GM12878 (cell line): ENCODE results near the gene PSPC1. TPM values are rescaled to one million over a fixed set of nuclear protein-coding genes. Genes with fewer than 3 reads are reported as not detected.

Experiments used
- ATAC-seq: fragments of 200-7000 bp; cut with Tn5 transposase; 3 replicates; pipeline ENCODE4 v1.9.1; 2020; ENCODE audit warnings: mild to moderate bottlenecking, moderate library complexity
- BruUV-seq: library from RNA; stranded (reverse); fragments of 400-500 nt; replicated peaks from 2 replicates; lab custom pipeline; 2021; lab: Mats Ljungman, UMichigan
- CTCF ChIA-PET: fragments of 300-600 bp; sonication (Branson Sonifier 250); formaldehyde crosslinking; extraction: SDS; loops from one replicate; lab custom pipeline; 2021; ENCODE audit warnings: inconsistent platforms; lab: Yijun Ruan, JAX
- POLR2A ChIA-PET: fragments of 350-600 bp; formaldehyde crosslinking; extraction: SDS; loops from one replicate; lab custom pipeline; 2021; ENCODE audit warnings: inconsistent platforms; lab: Charles Lee
- RAD21 ChIA-PET: fragments of 300-600 bp; sonication (Branson Sonifier 250); formaldehyde crosslinking; loops from one replicate; lab custom pipeline; 2023; ENCODE audit warnings: antibody characterized with exemption; ENCODE audit not compliant: unreplicated experiment; lab: Charles Lee
- SMC1A ChIA-PET: fragments of 300-600 bp; sonication (Branson Sonifier 250); formaldehyde crosslinking; loops from one replicate; lab custom pipeline; 2023; ENCODE audit not compliant: unreplicated experiment, uncharacterized antibody; lab: Charles Lee
- DNase-seq: peaks from one replicate; pipeline ENCODE4 v3.0.0-alpha.2; 2011; ENCODE audit warnings: low read depth, low spot score
- FAIRE-seq: peaks from 3 replicates; lab custom pipeline; 2011; peaks lifted over from hg19 to GRCh38; lab: Jason Lieb, UNC
- H2AFZ ChIP-seq: 2 replicates; pipeline ENCODE4 v1.6.0; 2011; ENCODE audit warnings: low read depth, low read length, control low read depth; ENCODE audit not compliant: control insufficient read depth
- H3K27ac ChIP-seq: 2 replicates; pipeline ENCODE4 v1.5.1; 2011; ENCODE audit warnings: control low read depth; ENCODE audit not compliant: control insufficient read depth, insufficient read depth
- H3K27me3 ChIP-seq, 2 experiments: replicated peaks in 1 of 2; 2 replicates each; pipeline versions ENCODE4 v1.6.0 to v1.6.1; 2011; ENCODE audit warnings: low read length in 1 of 2; ENCODE audit not compliant: control insufficient read depth in 2 of 2, insufficient read depth in 2 of 2
- H3K36me3 ChIP-seq, 2 experiments: 2 replicates each; pipeline ENCODE4 v1.5.1; 2011; ENCODE audit warnings: low read length in 1 of 2; ENCODE audit not compliant: control insufficient read depth in 2 of 2, insufficient read depth in 2 of 2
- H3K4me1 ChIP-seq: 2 replicates; pipeline ENCODE4 v1.6.1; 2011; ENCODE audit warnings: mild to moderate bottlenecking, low read length, moderate library complexity, mixed read lengths; ENCODE audit not compliant: control insufficient read depth, insufficient read depth
- H3K4me2 ChIP-seq: 2 replicates; pipeline ENCODE4 v1.6.0; 2011; ENCODE audit warnings: control low read depth; ENCODE audit not compliant: control insufficient read depth, insufficient read depth
- H3K4me3 ChIP-seq: fragments of 200-600 bp; sonication (generic); 2 replicates; pipeline ENCODE4 v1.5.1; 2016
- H3K79me2 ChIP-seq: 2 replicates; pipeline ENCODE4 v1.6.0; 2011; ENCODE audit warnings: low read length; ENCODE audit not compliant: control insufficient read depth, insufficient read depth
- H3K9ac ChIP-seq: 2 replicates; pipeline ENCODE4 v1.8.0; 2011; ENCODE audit warnings: low read length, control low read depth, mixed read lengths; ENCODE audit not compliant: control insufficient read depth, insufficient read depth
- H3K9me3 ChIP-seq: replicated peaks from 3 replicates; pipeline ENCODE4 v1.5.1; 2011; ENCODE audit warnings: mild to moderate bottlenecking, low read length; ENCODE audit not compliant: control insufficient read depth, insufficient read depth
- H4K20me1 ChIP-seq: 2 replicates; pipeline ENCODE4 v1.6.0; 2011; ENCODE audit not compliant: control insufficient read depth, insufficient read depth
- CHD1 ChIP-seq: IDR thresholded peaks from 2 replicates; pipeline ENCODE4 v1.6.1; 2012; ENCODE audit warnings: low read depth, low read length, improper control_type of control experiment
- KLF5 ChIP-seq: fragments of 450-650 bp; IDR thresholded peaks from 2 replicates; pipeline ENCODE4 v1.6.1; 2014; ENCODE audit warnings: mild to moderate bottlenecking; ENCODE audit not compliant: partially characterized antibody
- SREBF1 ChIP-seq: IDR thresholded peaks from 2 replicates; pipeline ENCODE4 v1.6.1; 2012; ENCODE audit warnings: mild to moderate bottlenecking, low read length
- WGBS: methylation state at CpG from one replicate; pipeline ENCODE4 v1.1.6; 2016; ENCODE audit warnings: low lambda C conversion rate; ENCODE audit not compliant: insufficient replicate concordance, insufficient coverage; ENCODE audit errors: missing lambda C conversion rate; 5-methylcytosine and 5-hydroxymethylcytosine counted together
- in situ Hi-C: fragments of 300-500 bp; cut with MboI; formaldehyde crosslinking; loops from 9 replicates; pipeline ENCODE4 v1.14.3; 2018; ENCODE audit warnings: mixed read lengths
- intact Hi-C: fragments of 100-400 bp; cut with micrococcal nuclease; formaldehyde crosslinking; loops from one replicate; pipeline ENCODE4 v1.14.2; 2022; ENCODE audit not compliant: unreplicated experiment
- polyA plus RNA-seq, 11 experiments: library from polyadenylated mRNA; depleted of rRNA in 4 of 11; unstranded in 6 of 11; stranded (reverse) in 5 of 11; fragments of >200 nt; fragmentation: Nextera tagmentation in 4 of 11; fragmentation: Illumina TruSeq in 1 of 11; extraction: Ambion mirVana in 4 of 11; extraction: Trizol in 1 of 11; gene quantifications; 1 replicate in 1 of 11; 2 replicates in 10 of 11; pipeline versions ENCODE4 v1.2.1 to v1.2.3, GENCODE V29; 2011 to 2016; ENCODE audit warnings: inconsistent platforms in 2 of 11, missing spikeins in 2 of 11, low read depth in 1 of 11
- total RNA-seq, 4 experiments: library from RNA; depleted of rRNA in 3 of 4; stranded (reverse); fragments of >200 nt in 3 of 4; fragmentation: Illumina TruSeq in 1 of 4; extraction: Trizol in 1 of 4; gene quantifications; 2 replicates each; pipeline versions ENCODE4 v1.2.1 to v1.2.3, GENCODE V29; 2013 to 2021
- TF ChIP-seq, protein P1 (sequence below): IDR thresholded peaks from 2 replicates; pipeline ENCODE4 v1.6.1; 2011; ENCODE audit warnings: borderline replicate concordance, low read depth, mild to moderate bottlenecking, moderate library complexity, low read length; ENCODE audit not compliant: insufficient read depth, poor library complexity, severe bottlenecking

PSPC1 gene
- total and polyA plus RNA-seq, 10 of the 15 experiments (the other 5 are each of a cell fraction or from before 2014, with no cell fraction given) = 17.7 to 76.3 (median 66.8) TPM

DNA sequence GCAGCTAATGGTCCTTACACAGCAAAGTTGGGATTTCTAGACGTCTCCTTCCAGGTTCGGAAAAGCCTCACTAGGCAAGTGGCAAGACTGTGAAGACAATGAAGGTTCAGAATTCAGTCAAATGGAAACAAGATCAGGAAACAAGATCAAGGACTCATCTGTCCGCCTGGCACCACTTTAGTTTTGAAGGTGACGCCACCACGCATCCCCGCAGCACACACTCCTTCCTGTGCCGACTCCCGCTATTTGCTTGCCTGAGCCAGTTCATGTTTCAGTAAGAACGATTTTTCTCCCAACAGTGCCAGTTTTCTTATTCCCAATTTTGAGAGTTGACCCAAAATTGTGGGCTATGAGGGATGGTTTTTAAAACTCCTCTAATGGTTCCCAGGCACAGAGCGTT is 107.8 kb downstream of the PSPC1 start:
- H3K27ac ChIP-seq = no peak overlapping the region
- H3K36me3 ChIP-seq = peaks cover 9 to 24% of the 10 kb centered on the region in 2 experiments
- H4K20me1 ChIP-seq = no peaks in the 10 kb centered on the region
- 91% methylated on average over 10 of the region's 10 CpGs for WGBS
- in situ Hi-C loops (no loop called here), intact Hi-C loops (no loop called here)
- TF ChIP-seq CHD1 = no peak
- TF ChIP-seq SREBF1 = no peak
- TF ChIP-seq, protein P1, sequence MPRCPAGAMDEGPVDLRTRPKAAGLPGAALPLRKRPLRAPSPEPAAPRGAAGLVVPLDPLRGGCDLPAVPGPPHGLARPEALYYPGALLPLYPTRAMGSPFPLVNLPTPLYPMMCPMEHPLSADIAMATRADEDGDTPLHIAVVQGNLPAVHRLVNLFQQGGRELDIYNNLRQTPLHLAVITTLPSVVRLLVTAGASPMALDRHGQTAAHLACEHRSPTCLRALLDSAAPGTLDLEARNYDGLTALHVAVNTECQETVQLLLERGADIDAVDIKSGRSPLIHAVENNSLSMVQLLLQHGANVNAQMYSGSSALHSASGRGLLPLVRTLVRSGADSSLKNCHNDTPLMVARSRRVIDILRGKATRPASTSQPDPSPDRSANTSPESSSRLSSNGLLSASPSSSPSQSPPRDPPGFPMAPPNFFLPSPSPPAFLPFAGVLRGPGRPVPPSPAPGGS = no peak
- TF ChIP-seq KLF5 = no peak
- SMC1A ChIA-PET = no interaction called here
- H3K4me3 ChIP-seq = no peak overlapping the region
- H2AFZ ChIP-seq = no peak overlapping the region
- H3K9ac ChIP-seq = no peak overlapping the region
- no TSS peak for BruUV-seq
- no peaks in the 10 kb centered on the region for H3K27me3 ChIP-seq
- no peaks in the 10 kb centered on the region for H3K9me3 ChIP-seq
- DNase-seq (no peak), FAIRE-seq (no peak), ATAC-seq (no peak)
- RAD21 ChIA-PET = no interaction called here
- CTCF ChIA-PET = interaction anchor here (1.4 kb wide), 1 partner anchor 144 kb away, joined by 3 read pairs; no protein-coding TSS in a partner anchor
- no peaks in the 10 kb centered on the region for H3K79me2 ChIP-seq
- H3K4me1 ChIP-seq = no peaks in the 10 kb centered on the region
- H3K4me2 ChIP-seq = no peak overlapping the region
- POLR2A ChIA-PET = no interaction called here
